ENCODE results near the gene GALNS.

GALNS gene

GRCh38 chr16:88857728-88858339 lies 1.1 kb upstream of the GALNS start:
- DNase-seq (ENCODE audit: low read depth in 3 of 3) = peak; percentile 42 to 66 (median 61)

- DNase-seq (ENCODE audit: low read depth in 3 of 3) = no peak
These were observed 472 bp downstream of the GALNS start for GRCh38 chr16:88856122-88856827.

GRCh38 chr16:88855736-88856121 lies 1.0 kb downstream of the GALNS start:
- no peak for DNase-seq (ENCODE audit: low read depth in 3 of 3)

GRCh38 chr16:88855176-88855575 lies 1.6 kb downstream of the GALNS start:
- no peak for DNase-seq (ENCODE audit: low read depth in 3 of 3)

- DNase-seq (ENCODE audit: low read depth in 3 of 3) = no peak
These were observed 2.2 kb downstream of the GALNS start for GRCh38 chr16:88854306-88855111.

GRCh38 chr16:88853325-88853941 lies 3.3 kb downstream of the GALNS start:
- no peak for DNase-seq (ENCODE audit: low read depth in 3 of 3)

GRCh38 chr16:88851616-88852015 lies 5.1 kb downstream of the GALNS start:
- no peak for DNase-seq (ENCODE audit: low read depth in 3 of 3)

GRCh38 chr16:88850531-88851199 lies 6.1 kb downstream of the GALNS start:
- DNase-seq (ENCODE audit: low read depth in 3 of 3) = no peak

- DNase-seq (ENCODE audit: low read depth in 3 of 3) = no peak
These were observed 8.2 kb downstream of the GALNS start for GRCh38 chr16:88848557-88848956.

- DNase-seq (ENCODE audit: low read depth in 3 of 3) = no peak
These were observed 9.1 kb downstream of the GALNS start for GRCh38 chr16:88847654-88848053.

- DNase-seq (ENCODE audit: low read depth in 3 of 3) = no peak
These were observed 10.7 kb downstream of the GALNS start for GRCh38 chr16:88846088-88846487.

GRCh38 chr16:88844419-88845036 lies 12.2 kb downstream of the GALNS start:
- no peak for DNase-seq (ENCODE audit: low read depth in 3 of 3)

- no peak for DNase-seq (ENCODE audit: low read depth in 3 of 3)
These were observed 13.5 kb downstream of the GALNS start for GRCh38 chr16:88843256-88843655.

GRCh38 chr16:88842806-88843205 lies 13.9 kb downstream of the GALNS start:
- DNase-seq (ENCODE audit: low read depth in 3 of 3) = no peak

- no peak for DNase-seq (ENCODE audit: low read depth in 3 of 3)
These were observed 14.4 kb downstream of the GALNS start for GRCh38 chr16:88842308-88842756.

GRCh38 chr16:88841521-88842307 lies 15.0 kb downstream of the GALNS start:
- no peak for DNase-seq (ENCODE audit: low read depth in 3 of 3)

GRCh38 chr16:88840600-88841215 lies 16.0 kb downstream of the GALNS start:
- no peak for DNase-seq (ENCODE audit: low read depth in 3 of 3)

GRCh38 chr16:88839745-88840599 lies 16.8 kb downstream of the GALNS start:
- no peak for DNase-seq (ENCODE audit: low read depth in 3 of 3)

GRCh38 chr16:88839026-88839529 lies 17.7 kb downstream of the GALNS start:
- DNase-seq (ENCODE audit: low read depth in 3 of 3) = no peak

Data from stimulated activated CD4-positive, alpha-beta T cell treated with anti-CD3 and anti-CD28 coated beads, TNF-alpha, amount 100 ng/mL, for 48 hours (primary cell).